PFSK-1 (cell line): ENCODE data around the gene IL12RB1.

Experiments used
- FOXP2 ChIP-seq: optimal IDR thresholded peaks from 2 replicates; pipeline ENCODE3; 2011; ENCODE audit warnings: borderline replicate concordance, control low read depth, inconsistent platforms; ENCODE audit not compliant: insufficient read depth; ENCODE audit errors: extremely low read length, extremely low read depth
- POLR2AphosphoS5 ChIP-seq: IDR thresholded peaks from 2 replicates; pipeline ENCODE4 v1.6.1; 2012; ENCODE audit warnings: low read depth, mild to moderate bottlenecking, control low read depth, low read length, moderate library complexity
- SIN3A ChIP-seq: IDR thresholded peaks from 2 replicates; pipeline ENCODE4 v1.6.1; 2012; ENCODE audit warnings: mild to moderate bottlenecking, low read length, moderate library complexity, borderline replicate concordance; ENCODE audit not compliant: insufficient read depth
- TAF1 ChIP-seq: IDR thresholded peaks from 2 replicates; pipeline ENCODE4 v1.6.1; 2012; ENCODE audit warnings: low read length, control low read depth, borderline replicate concordance; ENCODE audit not compliant: insufficient read depth
- TF ChIP-seq, protein P1 (sequence below), 2 experiments: IDR thresholded peaks; 2 replicates each; pipeline versions ENCODE4 v1.6.1 to v1.8.0; 2011 to 2012; ENCODE audit warnings: low read depth in 2 of 2, low read length in 2 of 2, control low read depth in 1 of 2, inconsistent platforms in 1 of 2, mild to moderate bottlenecking in 1 of 2, moderate library complexity in 1 of 2; ENCODE audit not compliant: insufficient read depth in 1 of 2

DNA sequence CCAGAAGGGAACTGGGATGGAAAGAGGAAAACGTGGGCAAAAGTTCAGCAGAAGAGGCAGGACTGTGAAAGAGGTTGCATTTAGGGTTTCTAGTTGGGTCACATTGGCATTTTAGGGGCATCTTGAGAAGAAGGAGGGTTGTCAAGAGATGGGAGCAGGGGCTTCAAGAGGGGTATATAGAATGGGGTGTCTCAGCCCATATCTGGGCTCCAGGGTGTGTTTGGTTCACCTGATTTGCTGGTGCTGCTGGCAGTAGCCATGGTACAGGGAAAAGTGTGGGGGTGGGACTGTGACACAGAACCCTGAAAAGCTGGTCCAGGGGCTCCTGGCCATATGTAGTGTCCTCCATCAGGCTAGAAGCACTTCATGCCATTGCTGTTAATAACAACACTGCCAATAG lies 33.4 kb upstream of the IL12RB1 start:
- no peak for TF ChIP-seq POLR2AphosphoS5
- no peak for TF ChIP-seq SIN3A
- no peak for TF ChIP-seq TAF1
- TF ChIP-seq, protein P1, sequence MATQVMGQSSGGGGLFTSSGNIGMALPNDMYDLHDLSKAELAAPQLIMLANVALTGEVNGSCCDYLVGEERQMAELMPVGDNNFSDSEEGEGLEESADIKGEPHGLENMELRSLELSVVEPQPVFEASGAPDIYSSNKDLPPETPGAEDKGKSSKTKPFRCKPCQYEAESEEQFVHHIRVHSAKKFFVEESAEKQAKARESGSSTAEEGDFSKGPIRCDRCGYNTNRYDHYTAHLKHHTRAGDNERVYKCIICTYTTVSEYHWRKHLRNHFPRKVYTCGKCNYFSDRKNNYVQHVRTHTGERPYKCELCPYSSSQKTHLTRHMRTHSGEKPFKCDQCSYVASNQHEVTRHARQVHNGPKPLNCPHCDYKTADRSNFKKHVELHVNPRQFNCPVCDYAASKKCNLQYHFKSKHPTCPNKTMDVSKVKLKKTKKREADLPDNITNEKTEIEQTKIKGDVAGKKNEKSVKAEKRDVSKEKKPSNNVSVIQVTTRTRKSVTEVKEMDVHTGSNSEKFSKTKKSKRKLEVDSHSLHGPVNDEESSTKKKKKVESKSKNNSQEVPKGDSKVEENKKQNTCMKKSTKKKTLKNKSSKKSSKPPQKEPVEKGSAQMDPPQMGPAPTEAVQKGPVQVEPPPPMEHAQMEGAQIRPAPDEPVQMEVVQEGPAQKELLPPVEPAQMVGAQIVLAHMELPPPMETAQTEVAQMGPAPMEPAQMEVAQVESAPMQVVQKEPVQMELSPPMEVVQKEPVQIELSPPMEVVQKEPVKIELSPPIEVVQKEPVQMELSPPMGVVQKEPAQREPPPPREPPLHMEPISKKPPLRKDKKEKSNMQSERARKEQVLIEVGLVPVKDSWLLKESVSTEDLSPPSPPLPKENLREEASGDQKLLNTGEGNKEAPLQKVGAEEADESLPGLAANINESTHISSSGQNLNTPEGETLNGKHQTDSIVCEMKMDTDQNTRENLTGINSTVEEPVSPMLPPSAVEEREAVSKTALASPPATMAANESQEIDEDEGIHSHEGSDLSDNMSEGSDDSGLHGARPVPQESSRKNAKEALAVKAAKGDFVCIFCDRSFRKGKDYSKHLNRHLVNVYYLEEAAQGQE (IDR thresholded peaks at IDR 0.05; ENCODE audit: insufficient read depth in 1 of 2, low read depth in 2 of 2, low read length in 2 of 2) = no peak
- TF ChIP-seq FOXP2 = no peak
